Endothelial cell of umbilical vein (primary cell): ENCODE results near the gene CMIP. TPM values are rescaled to one million over a fixed set of nuclear protein-coding genes. Genes with fewer than 3 reads are reported as not detected.

Experiments used
- BruUV-seq: library from RNA; stranded (reverse); fragments of 400-500 nt; replicated peaks from 2 replicates; lab custom pipeline; 2021; lab: Mats Ljungman, UMichigan
- CTCF ChIA-PET: fragments of 300-600, 350-600 bp; sonication (Branson Sonifier 250); formaldehyde crosslinking; loops from one replicate; lab custom pipeline; 2021; ENCODE audit warnings: antibody characterized with exemption, inconsistent platforms; lab: Charles Lee
- POLR2A ChIA-PET: fragments of 300-600, 350-600 bp; sonication (Branson Sonifier 250); formaldehyde crosslinking; loops from one replicate; lab custom pipeline; 2021; ENCODE audit warnings: antibody characterized with exemption, inconsistent platforms; lab: Charles Lee
- DNase-seq: peaks from one replicate; pipeline ENCODE4 v3.0.0-alpha.2; 2011; ENCODE audit warnings: low read depth, low spot score
- FAIRE-seq: peaks from 2 replicates; lab custom pipeline; 2011; peaks lifted over from hg19 to GRCh38; lab: Jason Lieb, UNC
- H2AFZ ChIP-seq: 2 replicates; pipeline ENCODE4 v1.6.0; 2012; ENCODE audit warnings: low read depth, low read length, control low read depth, inconsistent platforms
- H3K27ac ChIP-seq: 2 replicates; pipeline ENCODE4 v1.5.1; 2011; ENCODE audit warnings: low read depth, mild to moderate bottlenecking, control low read depth, low read length, moderate library complexity; ENCODE audit not compliant: insufficient read depth
- H3K27me3 ChIP-seq, 2 experiments: 2 replicates each; pipeline versions ENCODE4 v1.6.0 to v1.6.1; 2011; ENCODE audit warnings: low read length in 2 of 2, mixed read lengths in 1 of 2; ENCODE audit not compliant: control insufficient read depth in 2 of 2, insufficient read depth in 2 of 2
- H3K36me3 ChIP-seq, 2 experiments: 2 replicates in 1 of 2; 3 replicates in 1 of 2; pipeline ENCODE4 v1.5.1; 2011; ENCODE audit warnings: low read length in 2 of 2, mild to moderate bottlenecking in 1 of 2, moderate library complexity in 1 of 2; ENCODE audit not compliant: control insufficient read depth in 2 of 2, insufficient read depth in 2 of 2; ENCODE audit errors: extremely low read depth in 1 of 2
- H3K4me1 ChIP-seq: 3 replicates; pipeline ENCODE4 v1.5.1; 2011; ENCODE audit warnings: mild to moderate bottlenecking, low read length; ENCODE audit not compliant: control insufficient read depth, insufficient read depth; ENCODE audit errors: extremely low read depth
- H3K4me2 ChIP-seq: 2 replicates; pipeline ENCODE4 v1.6.1; 2011; ENCODE audit warnings: low read length, control low read depth, mixed read lengths; ENCODE audit not compliant: insufficient read depth
- H3K4me3 ChIP-seq, 3 experiments: fragments of 200-600 bp in 1 of 3; sonication (generic), shearing (Covaris generic) in 1 of 3; replicated peaks in 1 of 3; 2 replicates each; pipeline ENCODE4 v1.5.1; 2011 to 2016; ENCODE audit warnings: control low read depth in 3 of 3, low read length in 3 of 3, mild to moderate bottlenecking in 2 of 3, inconsistent platforms in 1 of 3, low read depth in 1 of 3, moderate library complexity in 1 of 3; ENCODE audit not compliant: insufficient read depth in 1 of 3
- H3K79me2 ChIP-seq: 2 replicates; pipeline ENCODE4 v1.6.0; 2012; ENCODE audit warnings: low read length, inconsistent platforms; ENCODE audit not compliant: control insufficient read depth, insufficient read depth
- H3K9ac ChIP-seq: replicated peaks from 2 replicates; pipeline ENCODE3; 2011; ENCODE audit warnings: low read length, control low read depth; ENCODE audit not compliant: insufficient read depth; ENCODE audit errors: extremely low read depth
- H3K9me1 ChIP-seq: replicated peaks from 3 replicates; pipeline ENCODE4 v1.6.0; 2011; ENCODE audit warnings: mild to moderate bottlenecking, low read length; ENCODE audit not compliant: control insufficient read depth, insufficient read depth; ENCODE audit errors: extremely low read depth
- H3K9me3 ChIP-seq: replicated peaks from 2 replicates; pipeline ENCODE4 v1.5.1; 2012; ENCODE audit warnings: low read length, inconsistent platforms; ENCODE audit not compliant: control insufficient read depth, insufficient read depth
- H4K20me1 ChIP-seq: replicated peaks from 2 replicates; pipeline ENCODE3; 2011; ENCODE audit warnings: mild to moderate bottlenecking, low read length; ENCODE audit not compliant: control insufficient read depth, insufficient read depth; ENCODE audit errors: extremely low read depth
- CTCF ChIP-seq, 2 donors: IDR thresholded peaks; 1 replicate in 1 of 2; 2 replicates in 1 of 2; pipeline ENCODE4 v1.5.1; 2011; ENCODE audit warnings: low read length in 2 of 2, mild to moderate bottlenecking in 2 of 2, moderate library complexity in 2 of 2, control low read depth in 1 of 2, inconsistent platforms in 1 of 2, low read depth in 1 of 2; ENCODE audit not compliant: insufficient read depth in 1 of 2; ENCODE audit errors: extremely low read depth in 1 of 2
- EZH2 ChIP-seq: IDR thresholded peaks from 2 replicates; pipeline ENCODE4 v1.6.1; 2012; ENCODE audit warnings: borderline replicate concordance, low read depth, mild to moderate bottlenecking, moderate library complexity, low read length, inconsistent platforms; ENCODE audit not compliant: severe bottlenecking
- FOS ChIP-seq: IDR thresholded peaks from 2 replicates; pipeline ENCODE4 v1.6.1; 2011; ENCODE audit warnings: mild to moderate bottlenecking, low read length, moderate library complexity, borderline replicate concordance; ENCODE audit not compliant: insufficient read depth
- GATA2 ChIP-seq: IDR thresholded peaks from 2 replicates; pipeline ENCODE4 v1.7.0; 2011; ENCODE audit warnings: low read depth, mild to moderate bottlenecking, moderate library complexity, mixed read lengths, low read length; ENCODE audit not compliant: insufficient read length, insufficient read depth
- MAX ChIP-seq: IDR thresholded peaks from 2 replicates; pipeline ENCODE4 v1.6.1; 2011; ENCODE audit not compliant: insufficient read depth, insufficient read length
- POLR2AphosphoS5 ChIP-seq: IDR thresholded peaks from 2 replicates; pipeline ENCODE4 v1.6.1; 2012; ENCODE audit warnings: low read depth, mild to moderate bottlenecking, control low read depth, low read length, moderate library complexity; ENCODE audit not compliant: insufficient read depth
- dilution Hi-C: fragments of 300-500 bp; cut with MboI; formaldehyde crosslinking; loops from one replicate; pipeline ENCODE4 v1.15.0; 2019; ENCODE audit warnings: low sequenced_read_pairs; ENCODE audit not compliant: extremely low pct_ligation_motif_present
- intact Hi-C: fragments of 100-400 bp; cut with micrococcal nuclease; formaldehyde crosslinking; loops from one replicate; pipeline ENCODE4 v1.10.0; 2022
- polyA plus RNA-seq, 4 experiments: library from polyadenylated mRNA; depleted of rRNA in 3 of 4; stranded (reverse) in 3 of 4; unstranded in 1 of 4; fragments of >200 nt; gene quantifications; 2 replicates each; pipeline versions ENCODE4 v1.2.1 to v1.2.3, GENCODE V29; 2011 to 2012; ENCODE audit warnings: missing spikeins in 1 of 4
- total RNA-seq: library from RNA; stranded (reverse); gene quantifications from 2 replicates; pipeline ENCODE4 v1.2.3, GENCODE V29; 2021

CMIP gene
- total and polyA plus RNA-seq, 2 donors (not counting 3 experiments of a cell fraction or from before 2014, with no cell fraction given): 29.0 to 101 TPM

- Histone ChIP-seq H3K9me3 (no peaks in the 10 kb centered on the region), H2AFZ (no peak overlapping the region), H3K9ac (no peak overlapping the region), H3K4me1 (peaks cover 25% of the 10 kb centered on the region), H3K9me1 (no peaks in the 10 kb centered on the region), H4K20me1 (no peaks in the 10 kb centered on the region), H3K4me2 (no peak overlapping the region), H3K79me2 (peaks cover 5% of the 10 kb centered on the region), H3K36me3 (peaks cover 0 to 1% of the 10 kb centered on the region in 2 experiments), H3K27me3 (no peaks in the 10 kb centered on the region), H3K4me3 (no peak overlapping the region), H3K27ac (no peak overlapping the region)
- dilution Hi-C loops: no loop called here
- TF ChIP-seq CTCF (IDR thresholded peaks at IDR 0.05; ENCODE audit: extremely low read depth in 1 of 2, insufficient read depth in 1 of 2, low read depth in 1 of 2, low read length in 2 of 2) (no peak), EZH2 (no peak), MAX (no peak), FOS (no peak), POLR2AphosphoS5 (no peak), GATA2 (no peak)
- intact Hi-C loops: no loop called here
- DNase-seq: no peak
- no TSS peak for BruUV-seq
- ChIA-PET CTCF (no interaction called here), POLR2A (no interaction called here)
- FAIRE-seq: no peak
These were observed 190.7 kb downstream of the CMIP start for GRCh38 chr16:81635063-81635937.
